ENCODE results near the gene PSG6.
"Not testable (repeated sequence)": the region's sequence is repeated elsewhere in the genome, so short reads cannot be mapped to it uniquely, and the experiment has no call there.

The PSG6 gene

GRCh38 chr19:42917634-42918033 is at the start of gene PSG6:
TSS of gene PSG6 (minus strand) at chr19:42917894. CDS start at chr19:42917792, 102 bp downstream.
- not testable (repeated sequence) for DNase-seq

DNA sequence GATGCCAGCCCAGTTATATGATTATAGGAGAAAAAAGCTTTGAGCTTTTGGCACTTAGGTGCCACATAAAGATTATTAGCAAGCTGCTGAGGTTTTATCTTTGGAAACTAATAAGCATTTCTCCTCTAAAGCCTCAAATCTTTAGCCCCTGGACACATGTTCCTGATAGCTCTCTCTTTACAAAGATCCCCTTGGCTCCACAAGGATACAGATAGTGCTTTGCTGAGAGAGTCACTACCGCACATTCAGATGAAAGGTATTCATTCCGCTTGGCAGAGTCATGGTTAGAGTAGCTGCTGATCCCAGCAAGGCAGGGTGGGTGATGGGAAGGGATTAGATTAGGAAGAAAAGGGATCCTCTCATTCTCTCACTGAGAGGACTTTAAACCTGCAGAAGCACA is 47.5 kb upstream of the PSG6 start:
- no peak for DNase-seq

DNA sequence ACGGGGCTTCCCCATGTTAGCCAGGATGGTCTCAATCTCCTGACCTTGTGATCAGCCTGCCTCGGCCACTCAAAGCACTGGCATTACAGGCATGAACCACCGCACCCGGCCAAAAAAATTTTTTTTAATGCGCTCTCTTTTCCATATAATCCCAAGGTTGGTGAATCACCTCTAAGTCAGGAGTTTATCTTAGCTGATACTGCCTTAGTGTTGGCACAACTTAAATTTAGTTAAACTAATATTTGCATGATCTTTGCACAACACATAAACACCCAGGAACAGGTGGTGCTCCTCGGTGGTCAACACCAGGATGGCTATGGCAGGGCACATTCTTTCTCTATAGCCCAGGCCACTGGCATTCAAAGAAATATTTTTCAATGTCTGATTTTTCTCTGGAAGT is 43.4 kb upstream of the PSG6 start:
- no peak for DNase-seq

- not testable (repeated sequence) for DNase-seq
These were observed 34.4 kb upstream of the PSG6 start for GRCh38 chr19:42952126-42952525.

DNA sequence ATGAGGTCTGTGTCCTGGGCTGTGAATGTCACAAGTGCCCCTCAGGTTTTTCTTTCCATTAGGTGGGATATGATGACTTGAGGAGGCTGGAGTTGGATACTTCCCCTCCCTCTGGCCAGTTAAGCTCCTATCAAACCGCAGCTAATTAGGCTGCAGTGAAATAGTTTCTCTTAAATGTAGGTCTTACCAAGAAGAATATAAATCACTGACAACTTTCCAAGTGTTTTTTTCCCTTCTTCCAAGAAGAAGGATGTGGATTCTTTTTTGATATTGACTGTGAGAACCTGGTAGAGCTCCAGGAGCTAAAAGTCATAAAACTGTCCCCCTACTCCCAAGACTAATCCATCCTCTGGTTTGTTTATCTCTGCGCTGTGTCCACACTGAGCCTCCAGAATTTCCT is 33.8 kb upstream of the PSG6 start:
- DNase-seq, result not testable (repeated sequence)

- DNase-seq, result no peak
These were observed 24.6 kb upstream of the PSG6 start for GRCh38 chr19:42942187-42942789.

- DNase-seq, result not testable (repeated sequence)
These were observed 19.4 kb upstream of the PSG6 start, which contains the start of gene PSG7 for GRCh38 chr19:42937107-42937506. TSS of gene PSG7 (minus strand) at chr19:42937207. CDS start at chr19:42937076, 131 bp downstream.

- DNase-seq, result not testable (repeated sequence)
These were observed 17.0 kb upstream of the PSG6 start for GRCh38 chr19:42934726-42935125.

GRCh38 chr19:42934183-42934582 is 16.5 kb upstream of the PSG6 start:
- not testable (repeated sequence) for DNase-seq

DNA sequence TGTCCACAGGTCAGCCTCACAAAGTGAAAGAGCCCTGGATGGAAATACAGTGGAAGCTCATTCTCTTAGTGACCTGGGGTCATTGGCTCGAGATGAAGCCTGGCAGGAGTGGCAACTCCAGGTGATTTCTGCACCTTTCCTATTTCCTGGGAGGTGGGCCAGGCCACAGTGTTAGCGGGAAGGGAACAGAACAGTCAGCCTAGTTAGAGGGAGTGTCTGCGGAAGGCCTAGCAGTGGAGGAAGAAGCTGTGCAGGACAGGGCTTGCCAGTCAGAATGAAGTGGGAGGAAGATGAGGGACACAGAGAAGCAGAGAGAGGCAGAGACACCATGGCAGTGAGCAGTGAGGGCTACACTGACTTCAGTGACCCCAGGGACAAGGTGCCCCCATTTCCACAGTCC is 15.7 kb upstream of the PSG6 start:
- not testable (repeated sequence) for DNase-seq

- DNase-seq, result not testable (repeated sequence)
These were observed 14.9 kb upstream of the PSG6 start for GRCh38 chr19:42932485-42933101.

DNA sequence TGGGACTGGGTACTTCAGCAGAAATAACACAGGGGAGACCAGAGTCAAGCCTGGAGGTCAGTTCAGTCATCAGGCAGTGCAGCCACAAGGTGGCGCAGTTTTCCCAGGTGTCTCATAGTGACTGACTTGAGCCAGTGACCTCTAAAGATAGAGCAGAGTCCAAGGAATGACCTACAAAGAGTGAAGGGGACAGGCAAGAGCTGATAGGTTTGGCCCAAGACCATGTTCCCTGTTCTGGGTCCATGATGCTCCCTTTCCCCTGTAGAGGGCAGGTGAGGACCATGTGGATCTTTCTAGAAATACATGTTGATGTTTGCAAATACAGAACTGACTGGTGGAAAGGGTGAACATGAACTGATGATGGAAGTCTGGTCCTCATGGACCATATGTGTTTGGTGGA is 12.5 kb upstream of the PSG6 start:
- not testable (repeated sequence) for DNase-seq

DNA sequence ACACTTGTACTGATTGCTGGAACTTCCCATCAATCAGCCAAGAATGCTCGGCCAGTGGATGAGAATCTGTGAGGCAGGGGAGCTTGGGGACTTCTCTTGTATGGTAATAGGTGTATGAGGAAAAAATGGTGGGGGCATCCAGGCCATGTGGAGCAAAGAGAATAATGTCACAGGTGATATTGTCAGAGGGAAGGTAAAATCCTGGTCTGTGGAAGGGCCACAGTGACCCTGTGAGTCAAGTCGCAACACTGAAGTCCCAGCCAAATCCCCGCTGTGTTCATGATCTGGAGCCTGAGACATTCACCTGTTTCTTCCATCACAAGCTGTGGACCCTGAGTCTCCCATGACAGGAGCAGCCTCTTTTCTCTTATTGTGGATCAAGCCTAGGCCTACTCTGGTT is 11.2 kb upstream of the PSG6 start:
- no peak for DNase-seq

DNA sequence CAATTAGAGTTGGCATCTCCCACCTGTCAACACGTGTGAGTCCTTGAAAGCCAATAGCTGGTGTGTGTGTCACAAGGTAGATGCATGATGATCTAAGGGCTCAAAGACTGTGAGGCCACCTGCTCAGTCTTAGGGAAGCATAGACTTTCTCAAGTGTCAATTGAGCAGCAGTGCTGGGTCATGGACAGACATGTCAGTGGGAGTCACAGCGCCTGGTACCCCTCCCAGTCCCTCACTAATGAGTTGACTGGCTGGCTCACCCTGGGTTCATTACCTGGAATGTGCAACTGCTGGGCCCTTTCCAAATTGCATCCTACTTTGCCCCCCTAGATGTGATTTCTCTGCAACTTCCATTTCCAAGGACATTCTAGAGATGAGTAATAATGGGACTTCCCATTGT is 9.1 kb upstream of the PSG6 start:
- DNase-seq, result no peak

DNA sequence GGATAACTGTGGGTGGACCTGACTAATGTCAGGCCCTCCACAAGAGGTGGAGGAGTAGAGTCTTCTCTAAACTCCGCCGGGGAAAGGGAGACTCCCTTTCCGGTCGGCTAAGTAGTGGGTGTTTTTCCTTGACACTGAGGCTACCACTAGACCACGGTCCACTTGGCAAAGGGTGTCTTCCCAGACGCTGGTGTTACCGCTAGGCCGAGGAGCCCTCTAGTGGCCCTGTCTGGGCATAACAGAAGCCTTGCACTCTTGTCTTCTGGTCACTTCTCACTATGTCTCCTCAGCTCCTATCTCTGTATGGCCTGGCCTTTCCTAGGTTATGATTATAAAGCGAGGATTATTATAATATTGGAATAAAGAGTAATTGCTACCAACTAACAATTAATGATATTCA is 5.4 kb upstream of the PSG6 start:
- DNase-seq, result not testable (repeated sequence)

- not testable (repeated sequence) for DNase-seq
These were observed 3.3 kb upstream of the PSG6 start for GRCh38 chr19:42920971-42921370.

DNA sequence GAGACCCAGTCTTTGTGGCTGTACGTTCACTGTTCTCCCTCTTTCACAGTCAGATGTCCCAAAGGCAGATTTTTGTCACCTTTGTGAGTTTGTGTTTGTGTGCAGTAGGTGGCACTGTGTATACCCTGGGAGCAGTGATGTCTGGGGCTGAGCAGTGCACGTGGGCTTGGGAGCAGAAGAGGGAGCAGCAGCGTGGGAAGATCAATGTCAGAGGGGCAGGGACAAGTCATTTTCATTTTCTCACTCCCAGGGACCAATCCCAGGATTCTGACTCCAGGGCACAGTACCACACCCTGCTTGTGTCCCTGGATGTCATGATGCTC is 2.0 kb upstream of the PSG6 start:
- no peak for DNase-seq

GRCh38 chr19:42919070-42919756 is 1.5 kb upstream of the PSG6 start:
- DNase-seq, result not testable (repeated sequence)

- DNase-seq, result not testable (repeated sequence)
These were observed 829 bp upstream of the PSG6 start for GRCh38 chr19:42918377-42919069.

- not testable (repeated sequence) for DNase-seq
These were observed 763 bp downstream of the PSG6 start for GRCh38 chr19:42916931-42917330.

DNA sequence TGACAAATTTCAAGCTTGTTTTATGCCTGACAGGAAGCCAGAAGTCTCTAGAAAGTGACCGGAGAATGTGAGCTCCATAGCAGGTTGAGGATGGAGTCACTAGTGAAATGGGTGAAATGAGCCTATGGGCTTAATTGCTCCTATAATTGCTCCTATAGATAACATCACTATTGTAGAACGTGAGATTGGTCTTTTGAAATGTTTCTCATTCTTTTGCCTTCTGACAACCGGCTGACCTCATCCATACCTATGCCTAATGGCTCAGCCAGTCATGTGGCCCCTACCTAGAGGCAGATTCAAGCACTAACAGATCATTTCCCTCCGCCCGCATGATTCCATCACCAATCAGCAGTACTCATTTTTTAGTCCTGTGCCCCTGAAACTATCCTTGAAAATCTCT is 4.2 kb downstream of the PSG6 start:
- not testable (repeated sequence) for DNase-seq

GRCh38 chr19:42912941-42913340 is 4.8 kb downstream of the PSG6 start:
- DNase-seq, result not testable (repeated sequence)

GRCh38 chr19:42911731-42912130 is 6.0 kb downstream of the PSG6 start:
- not testable (repeated sequence) for DNase-seq
